Central memory CD8-positive, alpha-beta T cell (primary cell): ENCODE data around the gene LDLRAD4.

Experiments used
- ATAC-seq: fragments of 150-1000 bp; cut with Tn5 transposase; replicated peaks from 2 replicates; pipeline ENCODE4 v1.10.0; 2022; ENCODE audit warnings: mild to moderate bottlenecking, moderate FRiP score, moderate number of reproducible peaks; ENCODE audit not compliant: poor library complexity, severe bottlenecking; ENCODE audit errors: extremely low read depth
- DNase-seq, 2 donors: peaks; one replicate each; pipeline ENCODE4 v3.0.0; 2021; ENCODE audit warnings: low spot score in 2 of 2
- H3K27ac Mint-ChIP-seq: one replicate; pipeline ENCODE4 v1.8.0; 2022; ENCODE audit warnings: low read depth, mild to moderate bottlenecking, moderate library complexity, mixed read lengths
- H3K27me3 Mint-ChIP-seq: one replicate; pipeline ENCODE4 v1.8.0; 2022; ENCODE audit warnings: mixed read lengths
- H3K36me3 Mint-ChIP-seq: one replicate; pipeline ENCODE4 v1.8.0; 2022; ENCODE audit warnings: mild to moderate bottlenecking, moderate library complexity, mixed read lengths; ENCODE audit not compliant: insufficient read depth
- H3K4me1 Mint-ChIP-seq: one replicate; pipeline ENCODE4 v1.8.0; 2022; ENCODE audit warnings: mixed read lengths
- H3K4me3 Mint-ChIP-seq: one replicate; pipeline ENCODE4 v1.8.0; 2022; ENCODE audit warnings: mild to moderate bottlenecking, moderate library complexity, mixed read lengths
- H3K9me3 Mint-ChIP-seq: one replicate; pipeline ENCODE4 v1.8.0; 2022; ENCODE audit warnings: mixed read lengths

The LDLRAD4 gene

DNA sequence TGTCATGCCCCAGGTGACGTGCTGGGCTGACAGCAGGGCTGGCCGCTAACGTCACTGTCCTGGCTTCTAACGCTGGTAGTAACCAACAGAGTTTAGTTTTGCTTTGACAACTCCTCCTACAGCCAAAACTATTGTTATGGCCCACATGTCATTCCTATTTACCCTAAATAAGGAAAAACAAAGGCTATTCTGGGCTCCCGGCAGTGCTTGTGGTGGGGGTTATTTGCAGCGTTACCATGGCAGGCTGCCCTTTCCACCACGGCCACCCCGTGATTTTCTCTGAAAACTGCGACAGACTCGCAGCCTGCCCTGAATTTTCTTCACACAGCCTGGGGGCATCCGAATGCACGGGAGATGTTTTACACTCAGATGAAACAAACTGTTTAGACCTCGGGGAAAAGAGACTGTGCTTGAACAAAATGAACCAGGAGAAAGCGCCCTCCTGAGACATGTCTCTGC, 392.6 kb downstream of the LDLRAD4 start:
- Mint-ChIP-seq H3K27me3 (no peaks in the 10 kb centered on the region), H3K27ac (peak overlapping the region; percentile 89), H3K9me3 (no peaks in the 10 kb centered on the region), H3K36me3 (peaks cover 22% of the 10 kb centered on the region), H3K4me1 (peaks cover 78% of the 10 kb centered on the region), H3K4me3 (peak overlapping the region; percentile 84)
- ATAC-seq: no peak
- no peak for DNase-seq

DNA sequence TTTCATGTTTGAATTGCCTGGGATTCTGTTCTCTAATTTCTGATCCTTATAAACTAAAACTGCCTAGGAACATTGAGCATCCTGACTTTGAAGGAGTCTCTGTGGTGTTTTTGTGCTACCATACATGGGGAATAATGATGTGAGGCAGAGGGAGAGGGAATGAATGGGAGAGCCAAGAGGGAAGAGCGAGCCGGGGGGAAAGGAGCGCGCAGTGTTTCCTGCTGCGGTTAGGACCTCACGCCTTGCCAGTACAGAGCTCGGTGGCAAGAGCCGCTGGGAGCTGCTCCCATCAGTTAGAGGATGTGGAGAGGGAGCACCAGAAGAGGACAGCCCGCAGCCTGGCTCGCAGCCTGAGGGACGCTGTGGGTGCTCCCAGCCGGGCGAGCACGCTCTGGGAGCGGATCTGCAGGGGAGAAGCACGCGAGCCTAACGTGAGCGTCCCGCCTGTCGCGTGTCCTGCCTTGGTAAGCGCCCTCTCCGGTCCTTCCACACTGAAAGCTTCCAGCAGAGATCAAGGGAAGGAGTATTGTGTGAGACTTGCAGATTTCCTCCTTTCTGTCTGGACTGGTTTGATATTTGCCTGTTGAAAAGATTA, 393.1 kb downstream of the LDLRAD4 start:
- Mint-ChIP-seq H3K4me1 (peaks cover 81% of the 10 kb centered on the region), H3K36me3 (peaks cover 22% of the 10 kb centered on the region), H3K9me3 (no peaks in the 10 kb centered on the region), H3K27me3 (no peaks in the 10 kb centered on the region), H3K27ac (peak overlapping the region; percentile 89), H3K4me3 (peak overlapping the region; percentile 84)
- DNase-seq (no peak), ATAC-seq (no peak)

DNA sequence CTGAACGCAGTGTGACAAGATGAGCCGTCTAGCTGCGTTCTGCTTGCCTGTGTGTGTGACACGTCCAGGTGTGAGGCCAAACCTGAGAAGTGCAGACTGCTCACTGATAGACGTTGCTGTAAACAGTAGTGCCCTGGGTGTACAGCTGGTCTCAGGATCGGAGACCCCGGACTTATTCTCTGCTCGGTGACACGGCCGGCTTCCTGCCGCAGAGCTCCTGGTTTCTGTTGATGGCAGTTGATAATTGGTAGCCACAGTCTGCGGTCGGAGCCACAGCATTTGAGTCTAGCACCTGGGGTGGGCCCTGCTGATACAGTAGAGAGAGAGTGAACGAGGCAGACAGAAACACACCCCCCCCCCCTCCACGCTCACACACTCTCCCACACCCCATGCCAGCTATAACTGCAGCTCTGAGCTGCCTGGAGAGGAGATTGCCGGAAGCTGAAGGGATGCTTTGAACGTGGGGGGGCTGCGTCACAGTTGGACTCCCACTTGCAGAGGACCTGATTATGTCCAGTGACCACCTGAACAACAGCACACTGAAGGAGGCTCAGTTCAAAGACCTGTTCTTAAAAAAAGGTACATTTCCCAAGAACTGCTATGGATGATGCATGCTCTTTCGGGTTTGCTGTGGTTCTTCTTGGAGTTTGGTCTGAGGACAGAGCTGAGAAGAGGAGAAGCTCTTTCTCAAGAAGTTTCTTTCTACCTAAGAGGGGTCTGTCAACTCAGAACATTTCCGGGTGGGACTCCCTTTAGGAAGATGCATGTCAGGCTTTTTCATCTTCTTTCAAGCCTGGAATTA, 393.8 kb downstream of the LDLRAD4 start:
- Mint-ChIP-seq H3K27me3 (no peaks in the 10 kb centered on the region), H3K9me3 (no peaks in the 10 kb centered on the region), H3K4me3 (peak overlapping the region; percentile 84), H3K36me3 (peaks cover 22% of the 10 kb centered on the region), H3K4me1 (peaks cover 81% of the 10 kb centered on the region), H3K27ac (peak overlapping the region; percentile 89)
- DNase-seq (peak; percentile 55 to 82), ATAC-seq (peak; percentile 73)

DNA sequence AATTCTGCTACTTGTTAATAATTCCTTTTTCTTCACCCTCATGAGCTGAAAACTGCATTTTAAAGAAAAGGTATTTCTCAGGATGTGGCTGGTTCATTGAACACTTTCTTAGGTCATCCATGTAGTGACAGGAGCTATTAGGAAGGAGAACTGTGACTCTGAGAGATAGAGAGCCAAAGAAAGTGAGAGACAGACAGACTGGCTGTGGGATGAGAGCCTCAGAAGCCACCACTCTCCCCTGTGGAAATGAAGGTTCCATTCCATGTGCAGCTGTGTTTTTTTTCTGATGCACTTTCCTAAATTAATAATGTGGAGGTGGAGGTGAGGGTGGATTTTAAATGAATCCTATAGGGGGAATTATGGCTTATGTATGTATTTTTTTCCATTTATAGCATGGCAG, 394.5 kb downstream of the LDLRAD4 start:
- no peaks in the 10 kb centered on the region for H3K9me3 Mint-ChIP-seq
- peaks cover 74% of the 10 kb centered on the region for H3K4me1 Mint-ChIP-seq
- DNase-seq (no peak), ATAC-seq (no peak)
- peaks cover 22% of the 10 kb centered on the region for H3K36me3 Mint-ChIP-seq
- no peaks in the 10 kb centered on the region for H3K27me3 Mint-ChIP-seq
- H3K4me3 Mint-ChIP-seq: peak overlapping the region; percentile 84
- peak overlapping the region; percentile 89 for H3K27ac Mint-ChIP-seq

DNA sequence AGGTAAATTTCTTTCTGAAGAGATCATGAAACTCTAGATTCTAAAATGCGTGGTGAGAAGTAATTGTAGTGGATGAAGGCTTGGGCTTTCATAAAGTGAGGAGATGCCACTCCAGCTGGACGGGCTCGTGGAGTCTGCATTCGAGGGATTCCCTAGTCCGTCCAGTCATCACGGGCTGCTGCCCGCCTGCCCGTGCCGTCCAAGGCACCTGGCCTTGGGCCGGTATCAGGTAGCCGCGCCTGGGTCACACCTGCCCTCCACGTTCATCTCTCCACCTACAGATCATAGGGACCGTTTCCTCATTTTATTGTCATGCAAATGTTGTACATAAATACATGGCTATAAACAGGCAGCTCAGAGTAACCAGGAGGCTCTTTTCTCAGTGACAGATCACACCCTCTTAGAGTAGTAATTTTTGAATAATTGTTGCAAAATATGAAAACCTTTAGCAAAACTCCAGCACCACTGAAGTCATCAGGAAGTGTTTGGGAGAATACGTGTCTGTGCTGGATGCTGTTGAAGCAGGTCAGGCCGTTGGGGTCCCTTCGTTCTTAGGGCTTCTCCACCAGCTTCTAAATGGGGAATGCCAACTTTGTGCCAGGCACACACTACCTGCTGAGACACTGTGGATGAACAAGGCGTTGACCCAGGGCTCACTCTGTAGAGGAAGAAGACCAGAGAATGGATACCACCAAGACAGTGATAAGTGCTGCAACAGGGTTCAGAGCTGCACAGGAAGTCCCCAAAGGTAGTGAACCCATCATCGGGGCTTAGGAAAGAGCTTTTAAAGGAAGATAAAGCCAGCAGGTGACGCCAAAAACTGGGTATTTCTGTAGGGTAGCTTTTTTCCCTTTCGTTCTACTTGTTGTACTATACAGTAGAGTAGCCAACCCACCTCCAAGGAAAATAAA, 395.3 kb downstream of the LDLRAD4 start:
- H3K36me3 Mint-ChIP-seq: peaks cover 20% of the 10 kb centered on the region
- no peak for ATAC-seq
- peak overlapping the region; percentile 84 for H3K4me3 Mint-ChIP-seq
- peaks cover 68% of the 10 kb centered on the region for H3K4me1 Mint-ChIP-seq
- H3K9me3 Mint-ChIP-seq: no peaks in the 10 kb centered on the region
- DNase-seq: no peak
- peak overlapping the region; percentile 89 for H3K27ac Mint-ChIP-seq
- H3K27me3 Mint-ChIP-seq: no peaks in the 10 kb centered on the region

DNA sequence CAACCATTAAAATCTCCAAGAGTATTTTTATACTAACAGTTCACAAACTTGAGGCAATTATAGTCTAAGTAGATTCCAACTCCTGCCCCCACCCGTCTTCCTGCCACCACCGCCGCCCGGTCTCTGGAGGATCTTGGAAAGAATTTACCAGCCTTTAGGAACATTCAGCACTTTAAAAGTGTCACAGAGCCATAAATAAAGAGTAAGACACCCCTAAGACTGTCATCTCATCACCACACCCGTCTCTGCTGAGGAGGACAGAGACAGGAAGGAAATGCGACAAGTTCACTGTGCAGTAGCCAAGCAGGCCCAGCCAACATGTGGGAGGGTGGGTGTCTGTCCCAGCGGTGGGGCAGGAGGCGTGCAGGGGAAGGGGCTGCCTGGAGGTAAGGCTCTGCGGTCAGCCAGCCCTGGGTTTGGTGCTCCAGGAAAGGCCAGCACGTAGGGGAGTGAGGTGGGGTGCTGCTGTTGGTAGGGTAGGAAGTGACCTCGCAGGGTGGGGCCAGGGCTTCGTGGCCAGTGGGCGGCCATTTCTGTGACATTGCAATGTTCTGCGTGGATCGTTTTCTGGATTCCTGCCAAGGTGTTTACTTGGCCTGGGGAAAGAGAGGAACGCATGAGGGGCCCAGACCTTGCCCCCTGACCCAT, 396.2 kb downstream of the LDLRAD4 start:
- DNase-seq (peak in 1 of 2 donors; percentile 37), ATAC-seq (peak; percentile 31)
- peak overlapping the region; percentile 89 for H3K27ac Mint-ChIP-seq
- H3K9me3 Mint-ChIP-seq: no peaks in the 10 kb centered on the region
- H3K27me3 Mint-ChIP-seq: no peaks in the 10 kb centered on the region
- H3K4me3 Mint-ChIP-seq: peak overlapping the region; percentile 84
- peaks cover 59% of the 10 kb centered on the region for H3K4me1 Mint-ChIP-seq
- peaks cover 20% of the 10 kb centered on the region for H3K36me3 Mint-ChIP-seq

DNA sequence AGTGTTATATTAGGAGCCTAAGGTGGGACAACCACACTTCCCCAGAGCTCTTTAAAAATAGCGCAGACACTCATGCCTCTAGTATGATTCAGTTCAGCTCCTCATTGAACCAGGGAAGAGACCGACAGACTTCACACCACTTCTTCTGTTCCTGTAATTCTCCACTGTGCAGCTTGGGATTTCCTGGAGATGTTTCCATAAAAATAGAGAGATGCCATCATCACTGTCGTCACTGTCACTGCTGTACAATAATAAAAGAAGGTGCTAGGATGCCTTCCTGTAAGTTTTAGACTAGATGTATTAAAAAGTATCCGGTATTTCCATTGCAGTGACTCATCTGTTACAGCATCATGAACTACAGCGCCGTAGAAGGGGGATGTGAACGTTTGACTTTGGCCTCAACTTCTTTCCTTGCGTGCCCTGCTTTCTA, 396.9 kb downstream of the LDLRAD4 start:
- no peaks in the 10 kb centered on the region for H3K9me3 Mint-ChIP-seq
- DNase-seq (no peak), ATAC-seq (no peak)
- no peaks in the 10 kb centered on the region for H3K27me3 Mint-ChIP-seq
- H3K36me3 Mint-ChIP-seq: peaks cover 24% of the 10 kb centered on the region
- peaks cover 64% of the 10 kb centered on the region for H3K4me1 Mint-ChIP-seq
- peak overlapping the region; percentile 84 for H3K4me3 Mint-ChIP-seq
- H3K27ac Mint-ChIP-seq: peak overlapping the region; percentile 89

DNA sequence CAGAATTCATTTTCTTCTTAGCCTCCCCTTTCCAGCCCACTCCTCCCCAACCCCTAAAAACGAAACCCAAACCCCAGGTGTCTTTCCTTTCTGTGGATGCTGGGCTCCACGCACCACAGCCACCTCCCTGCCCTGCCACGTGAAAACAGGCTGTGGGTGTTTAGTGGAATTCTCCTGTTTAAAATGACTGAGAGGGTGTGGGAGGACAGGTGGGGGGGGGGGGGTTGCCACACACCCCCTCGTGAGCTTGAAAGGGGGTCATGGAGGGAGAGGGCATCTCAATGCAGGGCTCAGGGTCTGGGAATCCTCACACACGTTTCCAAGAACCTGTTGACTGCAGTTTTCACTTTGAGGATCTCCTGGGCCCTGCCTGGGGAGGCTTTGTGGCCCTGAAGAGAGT, 397.5 kb downstream of the LDLRAD4 start:
- no peaks in the 10 kb centered on the region for H3K9me3 Mint-ChIP-seq
- ATAC-seq (no peak), DNase-seq (no peak)
- no peaks in the 10 kb centered on the region for H3K27me3 Mint-ChIP-seq
- H3K4me1 Mint-ChIP-seq: peaks cover 61% of the 10 kb centered on the region
- no peak overlapping the region for H3K27ac Mint-ChIP-seq
- peaks cover 26% of the 10 kb centered on the region for H3K36me3 Mint-ChIP-seq
- peak overlapping the region; percentile 84 for H3K4me3 Mint-ChIP-seq

DNA sequence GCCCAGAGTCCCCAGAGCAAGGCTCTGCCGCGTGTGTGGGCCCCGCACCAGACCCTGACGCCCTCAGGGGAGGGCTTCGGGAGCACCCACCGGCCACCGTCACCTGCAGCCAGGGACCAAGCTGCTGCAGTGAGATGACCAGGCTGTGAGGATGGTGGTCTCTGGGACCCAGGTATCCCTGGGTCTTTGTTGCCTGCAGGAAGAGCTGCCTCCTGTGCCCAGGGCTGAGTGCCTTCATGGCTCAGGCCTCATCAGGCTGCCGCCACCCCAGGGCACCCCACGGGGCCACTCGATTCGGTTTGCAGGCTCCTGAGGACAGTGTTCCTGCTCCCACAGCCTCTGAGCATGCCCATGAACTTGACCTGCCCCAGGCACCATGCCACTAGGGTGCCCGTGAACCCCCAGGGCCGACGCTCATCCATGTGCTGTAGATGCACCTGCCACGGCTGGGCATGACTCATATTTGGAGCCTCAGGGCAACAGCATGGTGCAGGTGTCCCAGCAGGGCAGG, 398.0 kb downstream of the LDLRAD4 start:
- Mint-ChIP-seq H3K36me3 (peaks cover 23% of the 10 kb centered on the region), H3K4me3 (no peak overlapping the region), H3K4me1 (peaks cover 56% of the 10 kb centered on the region), H3K9me3 (no peaks in the 10 kb centered on the region), H3K27me3 (no peaks in the 10 kb centered on the region), H3K27ac (no peak overlapping the region)
- ATAC-seq (no peak), DNase-seq (no peak)

DNA sequence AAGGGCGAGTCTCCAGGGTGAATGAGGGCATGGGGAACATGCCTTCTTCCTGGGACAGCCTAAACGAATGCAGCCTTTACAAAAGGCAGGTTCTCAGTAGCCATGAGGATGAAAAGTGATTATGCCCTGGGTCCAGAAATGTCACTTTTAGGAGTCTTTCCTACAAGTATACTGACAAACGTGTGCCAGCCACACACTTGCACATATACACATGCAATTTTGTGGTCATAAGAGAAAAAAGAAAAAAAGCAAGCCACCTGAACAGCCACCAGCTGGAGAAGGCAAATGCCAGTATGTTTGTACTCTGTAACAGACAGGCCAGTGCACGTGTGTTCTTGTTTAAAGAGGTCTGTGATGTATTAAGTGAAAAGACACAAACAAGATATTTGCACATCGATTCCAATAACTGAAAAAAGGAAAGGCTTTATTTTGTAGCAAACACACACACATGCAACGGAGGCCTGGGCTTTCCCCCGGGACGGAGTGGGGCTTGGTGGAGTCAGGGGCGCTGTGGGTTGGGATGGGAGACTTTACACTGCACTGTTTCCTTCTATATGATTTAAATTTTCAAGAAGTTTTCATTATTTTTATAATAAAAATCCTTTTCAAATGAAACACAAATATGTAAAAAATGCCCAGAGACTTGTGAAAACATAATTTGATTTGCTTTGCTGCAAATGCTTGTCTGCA, 399.4 kb downstream of the LDLRAD4 start:
- DNase-seq (no peak), ATAC-seq (no peak)
- H3K4me1 Mint-ChIP-seq: peaks cover 42% of the 10 kb centered on the region
- H3K27ac Mint-ChIP-seq: no peak overlapping the region
- H3K4me3 Mint-ChIP-seq: no peak overlapping the region
- H3K36me3 Mint-ChIP-seq: peaks cover 14% of the 10 kb centered on the region
- no peaks in the 10 kb centered on the region for H3K9me3 Mint-ChIP-seq
- H3K27me3 Mint-ChIP-seq: no peaks in the 10 kb centered on the region

DNA sequence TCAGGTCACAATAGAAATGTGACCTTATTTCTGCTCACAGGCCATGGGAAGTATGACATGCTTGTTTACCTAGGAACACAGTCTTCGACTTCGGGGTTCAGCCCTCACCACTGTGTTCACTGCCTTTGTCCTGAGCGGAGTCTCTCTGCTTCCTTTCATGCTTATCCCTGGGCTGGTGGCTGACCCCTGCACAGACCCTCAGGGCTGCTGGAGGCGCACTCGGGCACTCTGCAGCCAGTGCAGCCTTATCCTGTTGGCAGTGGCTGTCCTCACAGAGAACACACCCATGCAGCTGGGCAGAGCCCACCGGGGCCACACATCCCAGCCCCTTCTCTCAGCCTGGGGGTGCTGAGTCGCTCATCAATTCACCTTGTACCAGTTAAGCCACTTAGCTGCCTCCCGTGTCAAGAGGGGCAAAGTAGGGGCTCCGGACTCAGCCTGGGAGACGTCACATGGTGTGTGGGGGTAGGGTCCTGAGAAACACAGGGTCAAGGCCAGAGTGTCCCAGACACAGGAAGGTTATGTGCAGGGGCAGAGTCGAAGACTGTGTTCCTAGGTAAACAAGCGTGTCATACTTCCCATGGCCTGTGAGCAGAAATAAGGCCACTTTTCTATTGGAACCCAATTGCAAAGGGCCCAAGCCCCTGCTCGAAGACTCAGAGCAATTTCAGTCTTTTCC, 400.3 kb downstream of the LDLRAD4 start:
- Mint-ChIP-seq H3K27ac (no peak overlapping the region), H3K27me3 (no peaks in the 10 kb centered on the region), H3K9me3 (no peaks in the 10 kb centered on the region), H3K4me1 (peaks cover 33% of the 10 kb centered on the region), H3K4me3 (no peak overlapping the region), H3K36me3 (peaks cover 13% of the 10 kb centered on the region)
- ATAC-seq (no peak), DNase-seq (no peak)
